ENCODE measurements around the gene CD40LG.

CD40LG gene

DNA sequence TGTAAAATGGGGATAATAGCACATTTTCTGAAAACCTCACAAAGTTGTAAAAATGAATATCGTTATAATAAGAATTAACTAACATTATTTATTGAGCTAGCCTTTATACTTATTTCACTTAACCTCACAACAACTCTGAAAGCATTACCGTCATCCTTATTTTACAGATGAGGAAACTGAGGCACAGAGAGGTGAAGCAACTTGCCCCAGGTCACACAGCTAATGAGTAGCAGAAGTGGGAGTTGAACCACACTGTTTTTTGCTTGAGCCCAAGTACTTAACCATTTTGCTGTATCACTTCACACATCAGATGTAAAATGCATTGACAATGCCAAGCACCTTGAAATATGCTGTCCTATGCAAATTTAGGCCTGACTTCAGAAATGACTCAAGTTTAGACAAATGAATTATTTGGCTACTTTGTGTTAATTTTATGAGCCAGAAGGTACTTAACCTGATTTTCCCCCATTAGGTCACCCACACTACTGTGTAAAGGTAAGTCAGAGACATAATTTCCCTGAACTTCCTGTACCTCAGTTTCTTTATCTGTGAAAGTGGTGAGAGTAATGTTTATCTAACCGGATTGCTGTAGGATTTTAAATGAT is 23.1 kb downstream of the CD40LG start:
- no peak overlapping the region for H3K4me3 ChIP-seq (ENCODE audit: low read depth, low read length)
- TF ChIP-seq CTCF (conservative IDR thresholded peaks at IDR 0.05; ENCODE audit: low read depth, low read length) = no peak
- no peak for DNase-seq (ENCODE audit: low read depth)

DNA sequence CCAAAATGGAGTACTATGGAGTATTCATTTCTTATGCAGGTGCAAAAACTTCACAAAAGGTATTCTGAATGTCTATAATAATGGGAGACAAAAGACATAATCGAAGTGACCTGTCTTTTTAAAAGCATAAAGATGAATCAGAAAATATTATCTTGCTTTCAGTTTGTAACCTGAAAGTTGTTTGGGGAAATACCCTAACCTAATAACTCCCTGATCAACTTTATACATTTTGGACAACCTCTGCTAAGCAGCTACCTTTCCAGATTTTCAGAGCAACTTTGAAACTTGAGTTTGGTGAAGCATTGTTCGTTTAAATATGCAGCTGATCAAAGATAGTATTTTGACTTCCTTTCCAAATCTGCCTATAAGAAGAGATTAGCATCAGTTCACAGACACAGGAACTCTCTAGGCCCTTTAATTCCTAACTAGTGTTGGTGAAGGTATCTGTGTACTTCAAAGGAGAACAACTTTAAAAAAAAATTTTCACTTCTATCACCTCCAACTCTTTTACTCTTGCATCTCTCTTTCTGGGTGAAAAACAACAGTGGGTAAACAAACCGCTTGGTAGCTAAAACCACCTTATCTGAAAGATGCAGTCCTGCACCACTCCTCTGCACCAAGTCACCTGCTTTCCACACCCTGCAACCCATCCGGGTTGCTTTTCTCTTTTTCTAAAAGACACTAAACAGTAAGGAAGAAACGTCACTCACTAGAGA is 26.5 kb downstream of the CD40LG start:
- H3K4me3 ChIP-seq (ENCODE audit: low read depth, low read length) = no peak overlapping the region
- no peak for DNase-seq (ENCODE audit: low read depth)
- TF ChIP-seq CTCF (conservative IDR thresholded peaks at IDR 0.05; ENCODE audit: low read depth, low read length) = no peak

- TF ChIP-seq CTCF (conservative IDR thresholded peaks at IDR 0.05; ENCODE audit: low read depth, low read length) = no peak
- no peak for DNase-seq (ENCODE audit: low read depth)
- no peak overlapping the region for H3K4me3 ChIP-seq (ENCODE audit: low read depth, low read length)
Measured at GRCh38 chrX:136679531-136679930, 31.6 kb downstream of the CD40LG start.

GRCh38 chrX:136684120-136684519 is 36.2 kb downstream of the CD40LG start:
- TF ChIP-seq CTCF (conservative IDR thresholded peaks at IDR 0.05; ENCODE audit: low read depth, low read length) = no peak
- no peak overlapping the region for H3K4me3 ChIP-seq (ENCODE audit: low read depth, low read length)
- DNase-seq (ENCODE audit: low read depth) = no peak

DNA sequence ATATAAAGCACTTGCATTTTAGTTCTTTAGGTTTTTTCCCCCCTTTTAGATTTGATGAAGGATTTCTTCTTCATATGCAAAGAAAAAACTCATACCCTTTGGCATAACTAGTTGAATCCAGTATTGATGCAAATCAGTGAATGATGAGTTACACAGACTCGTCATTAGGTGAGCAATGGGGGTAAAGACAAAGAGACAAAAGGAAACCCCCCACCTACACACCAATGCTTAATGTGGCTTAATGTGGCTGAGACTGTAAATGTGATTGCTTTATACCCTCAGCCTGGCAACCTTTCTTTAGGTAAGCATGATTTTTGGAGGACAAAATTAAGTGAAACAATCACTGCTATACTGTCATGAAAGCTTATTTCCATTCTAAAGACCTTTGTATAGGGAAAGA is 39.5 kb downstream of the CD40LG start:
- no peak for TF ChIP-seq CTCF (conservative IDR thresholded peaks at IDR 0.05; ENCODE audit: low read depth, low read length)
- no peak for DNase-seq (ENCODE audit: low read depth)
- no peak overlapping the region for H3K4me3 ChIP-seq (ENCODE audit: low read depth, low read length)

DNA sequence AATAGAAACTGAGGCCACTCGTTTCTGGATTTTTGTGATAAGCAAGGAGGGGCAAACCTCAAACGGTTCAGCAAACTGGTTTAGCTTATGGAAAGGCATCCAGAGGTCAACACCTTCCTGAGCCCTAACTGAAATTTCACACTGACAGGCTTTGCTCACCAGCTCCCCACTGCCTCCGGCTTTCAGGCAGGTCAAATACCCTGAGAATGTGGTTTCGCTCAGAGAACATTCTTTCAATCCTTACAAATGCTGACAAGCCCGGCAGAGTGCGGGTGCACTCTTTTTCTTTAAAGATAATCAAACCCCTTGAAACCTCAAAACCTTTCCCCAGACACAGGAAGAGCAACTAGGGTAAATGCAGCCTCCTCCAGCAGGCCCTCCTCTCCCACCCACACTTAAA is 41.5 kb downstream of the CD40LG start:
- TF ChIP-seq CTCF (conservative IDR thresholded peaks at IDR 0.05; ENCODE audit: low read depth, low read length) = no peak
- peak; percentile 85 for DNase-seq (ENCODE audit: low read depth)
- no peak overlapping the region for H3K4me3 ChIP-seq (ENCODE audit: low read depth, low read length)

Measured in choroid plexus epithelial cell (primary cell).